HG03378 (cell line): ENCODE results near the gene BCLAF1.
A peak's percentile ranks its signal among the peaks of the same experiment; 100 is the strongest.

Source experiments
- ATAC-seq: cut with Tn5 transposase; IDR thresholded peaks from one replicate; pipeline ENCODE4 v1.9.1; 2021; ENCODE audit warnings: mild to moderate bottlenecking, moderate library complexity; ENCODE audit not compliant: unreplicated experiment

Gene BCLAF1, protein sequence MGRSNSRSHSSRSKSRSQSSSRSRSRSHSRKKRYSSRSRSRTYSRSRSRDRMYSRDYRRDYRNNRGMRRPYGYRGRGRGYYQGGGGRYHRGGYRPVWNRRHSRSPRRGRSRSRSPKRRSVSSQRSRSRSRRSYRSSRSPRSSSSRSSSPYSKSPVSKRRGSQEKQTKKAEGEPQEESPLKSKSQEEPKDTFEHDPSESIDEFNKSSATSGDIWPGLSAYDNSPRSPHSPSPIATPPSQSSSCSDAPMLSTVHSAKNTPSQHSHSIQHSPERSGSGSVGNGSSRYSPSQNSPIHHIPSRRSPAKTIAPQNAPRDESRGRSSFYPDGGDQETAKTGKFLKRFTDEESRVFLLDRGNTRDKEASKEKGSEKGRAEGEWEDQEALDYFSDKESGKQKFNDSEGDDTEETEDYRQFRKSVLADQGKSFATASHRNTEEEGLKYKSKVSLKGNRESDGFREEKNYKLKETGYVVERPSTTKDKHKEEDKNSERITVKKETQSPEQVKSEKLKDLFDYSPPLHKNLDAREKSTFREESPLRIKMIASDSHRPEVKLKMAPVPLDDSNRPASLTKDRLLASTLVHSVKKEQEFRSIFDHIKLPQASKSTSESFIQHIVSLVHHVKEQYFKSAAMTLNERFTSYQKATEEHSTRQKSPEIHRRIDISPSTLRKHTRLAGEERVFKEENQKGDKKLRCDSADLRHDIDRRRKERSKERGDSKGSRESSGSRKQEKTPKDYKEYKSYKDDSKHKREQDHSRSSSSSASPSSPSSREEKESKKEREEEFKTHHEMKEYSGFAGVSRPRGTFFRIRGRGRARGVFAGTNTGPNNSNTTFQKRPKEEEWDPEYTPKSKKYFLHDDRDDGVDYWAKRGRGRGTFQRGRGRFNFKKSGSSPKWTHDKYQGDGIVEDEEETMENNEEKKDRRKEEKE

DNA sequence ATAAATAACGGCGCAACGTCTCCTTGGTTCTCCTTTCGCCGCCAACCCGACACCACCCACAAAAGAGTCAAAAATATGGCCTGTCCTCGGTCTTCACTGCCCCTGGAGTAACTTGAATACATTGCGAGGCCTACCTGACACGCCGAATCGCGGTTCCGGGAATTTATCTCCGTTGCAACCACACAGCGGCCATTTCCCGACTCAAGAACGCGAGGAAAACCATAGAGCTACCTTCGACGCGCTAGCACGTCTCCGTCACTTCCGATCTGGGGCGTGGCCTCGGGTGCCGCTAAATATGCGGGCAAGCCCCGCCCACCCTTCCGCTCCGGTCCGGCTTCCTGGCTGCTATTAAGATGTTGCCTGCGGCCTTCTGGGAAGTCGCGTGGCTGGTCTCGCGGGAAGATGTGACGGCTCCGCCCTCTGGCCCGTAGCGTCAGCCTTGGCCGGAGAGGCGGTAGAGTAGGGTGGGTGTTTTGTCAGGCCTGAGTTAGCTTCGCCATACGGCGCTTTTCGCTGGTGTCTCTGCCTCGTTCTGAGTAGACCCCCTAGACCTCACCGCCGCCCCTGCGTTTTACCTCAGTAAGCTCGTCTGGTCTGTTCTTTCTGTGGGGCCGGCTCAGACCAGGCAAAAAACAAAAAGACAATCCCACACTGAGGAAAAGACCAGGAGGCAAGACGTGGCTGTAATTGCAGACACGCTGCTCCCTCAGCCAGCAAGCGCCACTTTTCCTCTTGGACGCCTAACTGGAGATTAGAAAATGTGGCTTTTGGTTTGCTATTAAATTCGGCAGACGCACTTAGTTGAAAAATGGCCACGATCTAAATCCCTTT is at the start of gene BCLAF1:
Gene BCLAF1, minus strand, starts transcription at position 268 of the 831 bp plus-strand sequence. CDS start 9,980 bp downstream, outside the sequence.
- peak; percentile 93 for ATAC-seq

DNA sequence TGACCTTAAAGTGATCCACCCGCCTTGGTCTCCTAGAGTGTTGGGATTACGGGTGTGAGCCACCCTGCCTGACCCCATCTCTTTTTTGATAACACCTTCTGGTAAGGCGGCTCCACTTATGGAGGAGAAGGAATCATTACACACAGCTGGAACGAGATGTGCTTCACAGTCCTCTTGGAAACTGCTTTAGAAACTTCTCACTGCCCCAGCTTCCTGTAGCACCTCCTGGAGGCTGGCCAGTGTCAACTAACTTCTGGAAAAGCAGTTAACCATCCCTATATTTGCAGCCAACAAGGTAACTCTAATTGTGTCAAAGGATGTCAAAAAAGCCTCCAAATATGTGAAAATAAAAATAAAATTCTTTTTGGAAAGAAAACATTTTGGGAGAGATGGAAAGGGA is 48.8 kb upstream of the BCLAF1 start:
- no peak for ATAC-seq

DNA sequence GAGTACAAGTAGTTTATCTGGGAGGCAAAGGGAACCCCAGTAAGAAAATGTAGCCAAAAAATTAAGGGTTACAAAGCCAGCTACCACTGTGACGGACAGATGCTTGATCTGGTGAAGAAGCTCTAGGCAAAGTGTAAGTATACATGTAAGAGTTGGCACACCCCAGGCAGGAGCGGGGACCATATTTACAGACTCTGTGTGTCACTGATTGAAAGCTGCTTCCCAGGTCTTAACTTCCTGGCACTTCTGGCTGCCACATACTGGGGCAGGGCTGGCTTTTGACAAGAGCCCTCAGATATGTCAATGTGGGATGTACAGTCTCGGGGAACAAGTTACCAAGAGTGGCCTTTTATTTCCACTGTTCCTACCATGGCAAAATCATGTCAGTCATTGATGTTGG is 48.0 kb upstream of the BCLAF1 start:
- no peak for ATAC-seq

DNA sequence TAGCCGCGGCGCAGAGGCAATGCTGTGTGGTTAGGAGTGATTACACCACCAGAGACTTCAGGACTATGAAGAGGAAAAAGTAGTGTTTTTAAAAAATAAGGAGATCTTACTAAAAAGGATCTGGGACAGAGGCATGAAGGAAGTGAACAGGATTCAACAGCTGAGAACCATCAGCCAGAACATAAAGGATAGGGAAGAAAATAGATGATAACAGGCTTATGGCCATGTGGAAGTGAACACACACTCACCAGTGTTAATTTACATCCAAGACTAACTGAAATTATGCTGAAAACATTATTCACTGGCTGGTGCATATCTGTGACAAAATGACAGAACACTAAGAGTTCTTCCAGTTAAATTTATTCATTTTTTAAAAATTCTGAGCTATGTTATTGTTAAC is 47.5 kb upstream of the BCLAF1 start:
- ATAC-seq, result no peak

DNA sequence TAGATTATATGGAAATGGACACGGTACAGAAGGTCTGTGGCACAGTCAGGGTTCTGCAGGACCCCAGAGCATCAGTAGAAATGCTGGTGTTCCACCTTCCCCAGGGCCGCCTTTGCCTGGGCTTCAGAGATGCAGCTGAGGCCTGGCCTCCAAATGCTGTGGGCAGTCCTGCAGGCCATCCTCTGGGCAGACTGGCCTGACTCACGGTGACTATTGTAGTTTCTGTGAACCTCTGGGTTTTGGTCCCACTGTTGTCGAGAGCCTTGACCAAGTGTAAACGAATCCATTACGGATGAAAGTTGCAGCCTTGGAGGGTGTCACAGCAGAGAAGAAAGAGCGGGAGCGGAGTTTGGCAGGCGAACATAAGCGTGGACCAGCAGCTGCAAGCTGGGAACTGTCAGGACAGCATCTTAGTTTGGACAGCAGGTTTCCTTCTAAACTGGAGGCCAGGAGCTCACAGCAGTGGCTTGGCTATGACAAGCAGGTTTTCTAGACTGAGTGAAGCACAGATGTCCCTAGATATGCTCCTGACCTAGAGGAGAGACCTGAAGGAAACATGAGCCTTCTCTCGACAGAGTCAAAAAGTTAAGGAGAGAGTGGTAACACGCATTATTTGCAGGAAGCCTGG is 46.2 kb upstream of the BCLAF1 start:
- no peak for ATAC-seq

DNA sequence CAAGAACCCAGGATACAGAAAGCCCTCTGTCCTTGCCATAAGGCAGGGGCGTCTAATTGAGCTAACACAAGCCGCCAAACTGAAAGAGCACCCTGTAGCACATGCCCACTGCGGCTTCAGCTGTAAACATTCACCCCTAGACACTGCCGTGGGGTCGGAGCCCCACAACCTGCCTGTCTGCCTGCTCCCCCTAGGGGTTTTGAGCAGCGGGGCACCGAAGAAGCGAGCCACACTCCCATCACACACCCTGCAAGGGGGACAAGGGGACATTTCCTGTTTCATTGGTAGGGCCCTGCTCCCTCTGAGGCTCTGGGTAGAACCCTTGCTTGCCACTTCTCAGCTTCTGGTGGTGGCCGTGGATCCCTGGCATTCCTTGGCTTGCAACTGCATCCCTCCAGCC is 45.2 kb upstream of the BCLAF1 start:
- ATAC-seq, result no peak

DNA sequence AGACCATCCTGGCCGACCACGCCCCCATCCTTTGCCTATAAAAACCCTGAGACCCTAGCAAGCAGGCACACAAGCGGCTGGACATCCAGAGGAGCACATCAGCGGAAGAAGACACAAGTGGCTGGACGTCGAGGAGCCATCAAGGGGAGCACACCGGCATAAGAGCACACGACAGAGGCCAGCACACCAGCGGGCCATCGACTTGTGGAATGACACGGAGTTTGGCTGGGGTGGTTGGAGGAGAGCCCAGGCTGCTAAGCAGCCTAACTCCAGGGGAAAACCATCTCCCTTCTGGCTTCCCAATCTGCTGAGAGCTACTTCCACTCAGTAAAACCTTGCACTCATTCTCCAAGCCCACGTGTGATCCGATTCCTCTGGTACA is 44.8 kb upstream of the BCLAF1 start:
- no peak for ATAC-seq

DNA sequence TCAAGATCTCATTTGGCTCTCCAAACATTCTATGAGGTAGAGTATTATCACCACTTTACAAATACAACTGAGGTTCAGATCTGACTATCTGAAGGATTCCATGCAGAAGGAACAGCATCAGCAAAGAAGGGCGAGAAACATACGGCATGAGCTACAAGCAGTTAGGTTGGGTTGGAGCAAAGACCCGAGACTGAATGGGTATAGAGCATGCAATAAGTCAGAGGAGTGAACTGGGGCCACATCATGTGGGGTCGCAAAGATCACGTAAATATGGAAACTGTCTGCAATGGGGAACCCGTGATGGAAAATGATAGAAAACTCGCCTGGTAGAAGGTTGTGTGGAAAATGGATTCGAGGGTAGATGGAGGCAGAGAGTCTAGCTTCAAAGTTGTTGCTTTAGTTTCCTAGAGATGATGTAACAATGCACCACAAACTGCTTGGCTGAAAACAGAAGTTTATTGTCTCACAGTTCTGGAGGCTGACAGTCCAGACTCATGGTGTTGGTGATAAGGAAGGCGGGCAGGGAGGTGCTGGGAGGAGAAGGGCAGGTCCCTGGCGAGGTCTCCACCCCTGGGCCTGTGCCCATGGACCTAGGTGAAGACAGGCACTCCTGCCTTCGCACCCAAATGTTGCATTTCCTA is 44.3 kb upstream of the BCLAF1 start:
- ATAC-seq, result no peak

DNA sequence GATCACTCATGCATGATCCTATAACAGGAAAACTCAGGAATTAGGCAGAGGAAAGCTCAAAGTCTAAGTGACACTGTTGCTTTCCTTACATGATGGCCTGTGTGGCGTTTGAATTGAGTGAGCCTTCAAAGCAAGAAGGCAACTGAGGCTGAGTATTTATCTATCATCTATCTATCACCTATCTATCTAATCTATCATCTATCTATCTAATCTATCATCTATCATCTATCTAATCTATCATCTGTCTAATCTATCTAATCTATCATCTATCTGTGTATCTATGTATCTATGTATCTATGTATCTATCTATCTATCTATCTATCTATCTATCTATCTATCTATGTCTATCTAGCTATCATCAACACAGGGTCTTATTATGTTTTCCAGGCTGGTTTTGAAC is 41.8 kb upstream of the BCLAF1 start:
- no peak for ATAC-seq

DNA sequence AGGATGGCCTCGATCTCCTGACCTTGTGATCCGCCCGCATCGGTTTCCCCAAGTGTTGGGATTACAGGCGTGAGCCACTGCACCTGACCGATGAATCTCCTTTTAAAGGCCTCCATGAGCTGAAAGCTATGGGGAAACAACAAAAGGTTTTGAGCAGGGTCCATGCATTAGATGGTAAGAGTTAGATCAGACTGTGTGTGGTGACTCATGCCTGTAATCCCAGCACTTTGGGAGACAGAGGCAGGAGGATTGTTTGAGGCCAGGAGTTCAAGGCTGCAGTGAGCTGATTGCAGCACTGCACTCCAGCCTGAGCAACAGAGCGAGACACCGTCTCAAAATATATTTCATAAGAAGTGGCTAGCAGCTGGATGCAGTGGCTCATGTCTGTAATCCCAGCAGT is 41.0 kb upstream of the BCLAF1 start:
- ATAC-seq, result no peak

DNA sequence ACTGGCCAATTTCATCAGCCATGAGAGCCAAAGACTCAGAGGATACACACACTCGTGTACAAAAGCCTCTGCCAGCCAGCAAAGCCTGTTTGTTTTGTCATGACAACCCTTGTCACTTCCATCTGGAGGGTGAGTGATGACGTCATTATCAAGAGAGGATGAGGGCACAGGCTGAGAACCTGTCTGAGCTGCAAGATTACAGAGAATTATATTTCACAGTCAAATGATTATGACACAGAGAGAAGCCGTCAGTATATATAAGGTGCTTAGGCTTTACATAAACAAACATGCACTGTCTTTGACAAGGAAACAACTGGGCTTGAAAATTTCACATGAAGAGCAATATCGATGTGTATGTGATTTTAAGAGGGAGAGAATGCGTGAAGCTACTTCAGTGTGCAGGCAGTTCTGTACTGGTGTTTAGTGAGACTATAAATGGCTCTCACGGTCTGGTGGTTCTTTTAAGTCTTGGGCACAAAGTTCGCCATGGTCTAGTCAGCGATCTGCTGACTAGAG is 36.5 kb upstream of the BCLAF1 start:
- ATAC-seq, result no peak

DNA sequence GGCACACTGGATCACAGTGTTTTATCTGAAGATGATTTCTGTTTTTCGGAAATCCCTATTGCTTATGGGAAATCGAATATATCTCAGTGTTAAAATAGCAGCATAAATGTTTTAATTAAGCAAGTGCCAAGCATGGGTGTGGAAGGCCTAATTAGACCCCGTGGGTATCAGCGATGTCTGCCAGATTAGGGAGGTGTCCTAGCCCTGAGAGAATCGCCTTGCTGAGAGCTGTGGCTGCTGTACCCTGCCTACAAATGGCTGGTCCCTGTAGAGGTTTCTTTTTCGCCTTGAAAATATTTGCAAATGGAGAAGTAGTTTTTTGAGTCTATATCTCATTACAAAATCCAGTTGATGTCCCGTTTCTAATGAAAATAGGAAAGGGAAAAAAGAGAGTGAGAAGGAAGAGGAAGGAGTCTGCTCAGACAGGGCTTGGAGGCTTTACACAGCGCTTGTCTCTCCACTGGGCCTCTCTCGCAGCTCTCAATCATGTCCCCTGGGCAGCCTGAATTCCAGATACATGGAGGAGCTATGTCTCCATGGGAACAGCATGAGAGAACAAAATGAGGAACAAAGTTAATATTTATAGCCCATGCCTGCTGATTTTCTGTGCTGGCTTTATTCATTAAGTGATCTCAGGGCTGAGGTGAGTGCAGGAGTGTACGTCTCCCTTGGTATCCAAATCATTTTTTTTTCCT is 35.2 kb upstream of the BCLAF1 start:
- no peak for ATAC-seq

DNA sequence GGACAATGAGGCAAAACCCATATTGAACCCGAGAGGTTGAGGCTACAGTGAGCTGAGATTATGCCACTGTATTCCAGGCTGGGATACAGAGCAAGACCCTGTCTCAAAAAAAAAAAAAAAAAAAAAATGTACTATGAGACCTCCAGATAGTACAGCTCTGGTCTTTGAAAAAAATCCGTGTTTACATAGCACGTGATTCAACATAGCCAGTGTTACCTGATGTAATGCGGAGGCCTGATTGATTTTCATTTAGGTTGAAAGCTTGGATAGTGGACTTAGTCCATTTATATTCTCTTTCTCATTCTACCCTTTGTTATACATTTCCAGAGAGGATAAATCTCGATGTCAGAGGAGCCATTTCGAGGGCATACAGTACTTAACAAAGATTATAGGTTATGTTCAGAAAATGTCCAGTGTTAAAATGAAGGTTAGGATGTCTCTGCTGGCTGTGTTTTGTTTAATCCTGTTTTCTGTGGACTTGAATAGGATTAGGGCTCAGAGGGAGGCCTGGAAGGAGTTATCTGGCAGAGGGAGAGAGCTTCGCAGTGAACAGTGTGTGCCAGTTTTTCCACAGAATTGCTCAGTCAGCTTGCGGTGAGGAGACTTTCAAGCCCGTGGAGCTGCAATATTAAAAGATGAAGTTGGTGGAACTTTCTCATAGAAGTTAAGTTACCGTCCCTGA is 33.9 kb upstream of the BCLAF1 start:
- ATAC-seq, result no peak

DNA sequence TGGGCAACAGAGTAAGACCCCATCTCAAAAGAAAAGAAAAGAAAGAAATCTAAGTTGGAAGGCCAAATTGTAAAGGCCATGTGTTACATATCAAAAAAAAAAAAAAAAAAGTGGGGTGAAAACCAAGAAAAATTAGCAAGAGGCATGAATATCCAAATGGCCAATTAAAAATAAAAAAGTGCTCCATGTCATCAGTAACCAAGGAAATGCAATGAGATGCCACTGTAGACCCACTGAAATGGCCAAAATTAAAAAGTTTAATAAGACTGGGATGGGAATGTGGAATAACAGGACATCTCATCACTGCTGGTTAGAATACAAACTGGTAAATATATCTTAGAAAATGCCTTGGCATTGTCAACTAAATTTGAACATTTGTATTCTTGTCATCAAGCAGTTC is 30.1 kb upstream of the BCLAF1 start:
- ATAC-seq, result no peak

DNA sequence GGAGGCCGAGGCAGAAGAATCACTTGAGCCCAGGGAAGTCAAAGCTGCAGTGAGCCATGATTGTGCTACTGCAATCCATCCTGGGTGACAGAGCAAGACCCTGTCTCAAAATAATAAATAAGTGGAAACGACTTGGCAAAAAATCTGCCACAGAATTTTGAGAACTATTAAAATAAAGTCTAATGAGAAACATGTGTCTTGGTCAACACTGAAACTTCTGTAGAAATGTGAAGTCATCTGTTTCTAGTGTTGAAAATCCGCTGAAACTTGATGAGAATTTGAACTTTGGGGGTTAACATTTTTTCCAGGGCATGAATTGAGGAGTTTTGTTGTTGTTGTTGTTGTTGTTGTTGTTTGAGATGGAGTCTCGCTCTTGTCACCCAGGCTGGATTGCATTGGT is 29.0 kb upstream of the BCLAF1 start:
- ATAC-seq, result no peak

DNA sequence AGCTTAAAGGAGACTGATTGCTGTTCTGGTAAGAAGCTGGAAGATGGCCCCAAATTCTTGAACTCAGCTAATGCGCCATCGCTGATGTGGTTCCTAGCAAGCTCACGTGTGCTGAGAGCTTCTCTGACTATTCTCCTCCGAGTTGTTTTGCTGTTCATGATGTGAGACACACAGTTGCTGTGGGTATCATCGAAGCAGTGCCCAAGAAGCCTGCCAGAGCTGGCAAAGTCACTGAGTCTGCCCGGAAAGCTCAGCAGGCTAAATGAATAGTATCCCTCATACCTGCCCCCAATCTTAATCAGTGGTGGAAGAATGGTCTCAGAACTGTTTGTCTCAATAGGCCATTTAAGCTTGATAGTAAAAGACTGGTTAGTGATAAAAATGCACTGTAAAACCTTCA is 28.3 kb upstream of the BCLAF1 start:
- ATAC-seq, result no peak

DNA sequence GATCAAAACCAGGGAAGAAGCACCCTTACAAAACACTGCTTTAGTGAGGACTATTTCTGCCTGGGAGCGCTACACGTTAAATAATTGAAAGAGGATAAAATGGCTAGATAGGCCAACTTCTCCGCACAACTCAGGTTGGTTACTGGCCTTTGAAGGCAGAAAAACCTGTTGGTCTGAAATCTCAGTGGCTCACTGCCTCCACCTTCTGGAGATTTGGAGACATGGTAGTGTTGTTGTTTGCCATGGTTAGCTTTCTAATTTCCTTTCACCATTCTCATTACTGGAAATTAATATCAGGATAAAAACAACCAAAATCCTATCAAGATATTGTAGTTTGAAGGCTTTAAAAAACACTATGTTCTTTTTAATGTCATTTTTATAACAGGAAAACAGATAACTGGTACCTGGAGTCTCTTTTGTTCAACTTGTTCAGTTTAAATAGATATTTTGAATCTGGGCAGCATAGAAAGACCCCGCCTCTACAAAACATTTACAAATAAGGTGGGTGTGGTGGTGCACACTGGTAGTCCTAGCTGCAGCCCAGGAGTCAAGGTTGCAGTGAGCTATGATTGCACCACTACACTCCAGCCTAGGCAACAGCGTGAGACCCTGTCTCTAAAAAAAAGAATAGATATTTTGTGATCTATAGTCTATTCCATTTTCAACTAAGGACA is 27.5 kb upstream of the BCLAF1 start:
- peak; percentile 73 for ATAC-seq

DNA sequence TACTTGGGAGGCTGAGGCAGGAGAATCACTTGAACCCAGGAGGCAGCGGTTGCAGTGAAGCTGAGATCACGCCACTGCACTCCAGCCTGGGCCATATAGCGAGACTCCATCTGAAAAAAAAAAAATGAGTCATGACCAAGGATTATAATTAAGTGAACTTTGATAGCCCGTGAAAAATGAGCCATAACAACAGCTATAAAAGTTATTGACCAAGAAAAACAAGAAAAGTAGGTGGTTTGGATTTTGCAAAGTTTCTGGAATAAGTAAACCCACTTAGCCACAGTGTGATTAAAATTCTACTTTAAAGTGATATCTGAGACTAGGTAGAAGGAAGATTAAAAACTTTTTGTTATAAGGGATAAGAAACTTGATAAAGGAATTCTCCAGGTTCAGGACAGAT is 25.9 kb upstream of the BCLAF1 start:
- ATAC-seq, result no peak
